PC-3 (cell line): ENCODE measurements around the gene TFAP2A. TPM values are rescaled to one million over a fixed set of nuclear protein-coding genes. Genes with fewer than 3 reads are reported as not detected.

ENCODE experiments used
- ATAC-seq: fragments of 200-7000 bp; cut with Tn5 transposase; 2 replicates; pipeline ENCODE4 v1.9.1; 2020; ENCODE audit warnings: mild to moderate bottlenecking, moderate library complexity
- BruUV-seq: library from RNA; stranded (reverse); fragments of 400-500 nt; replicated peaks from 2 replicates; lab custom pipeline; 2021; lab: Mats Ljungman, UMichigan
- CTCF ChIA-PET: fragments of 300-600 bp; sonication (Branson Sonifier 250); formaldehyde crosslinking; loops from one replicate; lab custom pipeline; 2022; ENCODE audit warnings: antibody characterized with exemption; lab: Charles Lee
- POLR2A ChIA-PET: fragments of 300-600 bp; sonication (Branson Sonifier 250); formaldehyde crosslinking; loops from one replicate; lab custom pipeline; 2022; ENCODE audit warnings: antibody characterized with exemption; ENCODE audit not compliant: unreplicated experiment; lab: Charles Lee
- DNase-seq: peaks from one replicate; pipeline ENCODE4 v3.0.0-alpha.2; 2015
- H2AFZ ChIP-seq: fragments of 300-600 bp; sonication (generic); 2 replicates; pipeline ENCODE4 v1.6.0; 2016; ENCODE audit warnings: antibody characterized with exemption, low read length
- H3F3A ChIP-seq: fragments of 300-600 bp; sonication (generic); one replicate; pipeline ENCODE4 v1.6.0; 2017; ENCODE audit warnings: antibody characterized with exemption, low read length, control low read depth, mild to moderate bottlenecking; ENCODE audit not compliant: unreplicated experiment
- H3K27ac ChIP-seq: fragments of 300-600 bp; sonication (generic); 2 replicates; pipeline ENCODE4 v1.5.1; 2016; ENCODE audit warnings: mild to moderate bottlenecking, low read length
- H3K27me3 ChIP-seq: fragments of 300-600 bp; sonication (generic); 2 replicates; pipeline ENCODE4 v1.6.1; 2016; ENCODE audit warnings: low read length, mixed read lengths
- H3K36me3 ChIP-seq: fragments of 300-600 bp; sonication (generic); 2 replicates; pipeline ENCODE4 v1.6.1; 2016; ENCODE audit warnings: low read depth, mixed run types, low read length, mixed read lengths
- H3K4me1 ChIP-seq: fragments of 300-600 bp; sonication (generic); 2 replicates; pipeline ENCODE4 v1.5.1; 2016; ENCODE audit warnings: low read length; ENCODE audit not compliant: insufficient read depth
- H3K4me2 ChIP-seq: fragments of 300-600 bp; sonication (generic); 2 replicates; pipeline ENCODE4 v1.6.0; 2016; ENCODE audit warnings: low read length
- H3K4me3 ChIP-seq: fragments of 300-600 bp; sonication (generic); 2 replicates; pipeline ENCODE4 v1.5.1; 2016; ENCODE audit warnings: mild to moderate bottlenecking, low read length, mixed read lengths
- H3K79me2 ChIP-seq: fragments of 300-600 bp; sonication (generic); 2 replicates; pipeline ENCODE4 v1.6.1; 2017; ENCODE audit warnings: low read length, mixed read lengths
- H3K9ac ChIP-seq: fragments of 300-600 bp; sonication (generic); 2 replicates; pipeline ENCODE4 v1.6.0; 2016; ENCODE audit warnings: mild to moderate bottlenecking, low read length
- H3K9me2 ChIP-seq: fragments of 300-600 bp; sonication (generic); replicated peaks from 2 replicates; pipeline ENCODE4 v1.6.1; 2016; ENCODE audit warnings: mixed run types, low read length, mixed read lengths
- H3K9me3 ChIP-seq: fragments of 300-600 bp; sonication (generic); 2 replicates; pipeline ENCODE4 v1.6.1; 2016; ENCODE audit warnings: low read length, mixed read lengths
- H4K20me1 ChIP-seq: fragments of 300-600 bp; sonication (generic); 2 replicates; pipeline ENCODE4 v1.6.1; 2016; ENCODE audit warnings: low read length, mixed read lengths
- EZH2 ChIP-seq: fragments of 300-600 bp; sonication (generic); IDR thresholded peaks from one replicate; pipeline ENCODE4 v1.6.1; 2017; ENCODE audit warnings: antibody characterized with exemption, mild to moderate bottlenecking, low read length; ENCODE audit not compliant: unreplicated experiment
- EZH2phosphoT487 ChIP-seq: fragments of 300-600 bp; sonication (generic); IDR thresholded peaks from 2 replicates; pipeline ENCODE4 v1.6.1; 2018; ENCODE audit warnings: mild to moderate bottlenecking, antibody characterized with exemption, low read length, borderline replicate concordance
- intact Hi-C: fragments of 100-400 bp; cut with micrococcal nuclease; formaldehyde crosslinking; loops from 2 replicates; pipeline ENCODE4 v1.9.0; 2023
- total RNA-seq: library from RNA; depleted of rRNA; stranded (reverse); fragments of >200 nt; gene quantifications from 2 replicates; pipeline ENCODE4 v1.2.3, GENCODE V29; 2014
- TF ChIP-seq, protein P1 (sequence below): fragments of 300-600 bp; sonication (generic); conservative IDR thresholded peaks from 2 replicates; pipeline ENCODE4 v1.5.1; 2017; ENCODE audit warnings: antibody characterized with exemption, low read depth, mild to moderate bottlenecking, low read length

The TFAP2A gene
- total RNA-seq, 1 experiment from 2014 or later = 29.4 TPM

DNA sequence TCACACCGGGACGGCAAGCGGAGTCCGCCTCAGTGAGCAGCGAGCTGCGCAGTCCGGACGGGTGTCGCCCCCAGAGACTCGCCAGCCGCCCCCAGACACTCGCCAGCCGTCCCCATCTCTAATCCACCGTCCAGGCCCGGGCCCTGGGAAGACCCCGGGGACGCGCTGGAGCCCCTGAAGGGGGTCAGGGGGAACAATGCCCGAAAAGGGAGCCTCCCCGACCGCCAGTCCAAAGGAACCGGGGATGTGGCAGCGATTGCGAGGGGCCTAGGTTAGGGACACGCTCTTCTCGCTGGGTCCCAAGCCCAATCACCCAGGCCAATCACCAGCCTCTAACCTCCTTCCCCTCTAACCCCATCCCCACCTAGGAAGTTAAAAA is 33.1 kb downstream of the TFAP2A start:
- TF ChIP-seq EZH2phosphoT487 (no peak), EZH2 (no peak)
- TF ChIP-seq, protein P1, sequence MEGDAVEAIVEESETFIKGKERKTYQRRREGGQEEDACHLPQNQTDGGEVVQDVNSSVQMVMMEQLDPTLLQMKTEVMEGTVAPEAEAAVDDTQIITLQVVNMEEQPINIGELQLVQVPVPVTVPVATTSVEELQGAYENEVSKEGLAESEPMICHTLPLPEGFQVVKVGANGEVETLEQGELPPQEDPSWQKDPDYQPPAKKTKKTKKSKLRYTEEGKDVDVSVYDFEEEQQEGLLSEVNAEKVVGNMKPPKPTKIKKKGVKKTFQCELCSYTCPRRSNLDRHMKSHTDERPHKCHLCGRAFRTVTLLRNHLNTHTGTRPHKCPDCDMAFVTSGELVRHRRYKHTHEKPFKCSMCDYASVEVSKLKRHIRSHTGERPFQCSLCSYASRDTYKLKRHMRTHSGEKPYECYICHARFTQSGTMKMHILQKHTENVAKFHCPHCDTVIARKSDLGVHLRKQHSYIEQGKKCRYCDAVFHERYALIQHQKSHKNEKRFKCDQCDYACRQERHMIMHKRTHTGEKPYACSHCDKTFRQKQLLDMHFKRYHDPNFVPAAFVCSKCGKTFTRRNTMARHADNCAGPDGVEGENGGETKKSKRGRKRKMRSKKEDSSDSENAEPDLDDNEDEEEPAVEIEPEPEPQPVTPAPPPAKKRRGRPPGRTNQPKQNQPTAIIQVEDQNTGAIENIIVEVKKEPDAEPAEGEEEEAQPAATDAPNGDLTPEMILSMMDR = no peak

DNA sequence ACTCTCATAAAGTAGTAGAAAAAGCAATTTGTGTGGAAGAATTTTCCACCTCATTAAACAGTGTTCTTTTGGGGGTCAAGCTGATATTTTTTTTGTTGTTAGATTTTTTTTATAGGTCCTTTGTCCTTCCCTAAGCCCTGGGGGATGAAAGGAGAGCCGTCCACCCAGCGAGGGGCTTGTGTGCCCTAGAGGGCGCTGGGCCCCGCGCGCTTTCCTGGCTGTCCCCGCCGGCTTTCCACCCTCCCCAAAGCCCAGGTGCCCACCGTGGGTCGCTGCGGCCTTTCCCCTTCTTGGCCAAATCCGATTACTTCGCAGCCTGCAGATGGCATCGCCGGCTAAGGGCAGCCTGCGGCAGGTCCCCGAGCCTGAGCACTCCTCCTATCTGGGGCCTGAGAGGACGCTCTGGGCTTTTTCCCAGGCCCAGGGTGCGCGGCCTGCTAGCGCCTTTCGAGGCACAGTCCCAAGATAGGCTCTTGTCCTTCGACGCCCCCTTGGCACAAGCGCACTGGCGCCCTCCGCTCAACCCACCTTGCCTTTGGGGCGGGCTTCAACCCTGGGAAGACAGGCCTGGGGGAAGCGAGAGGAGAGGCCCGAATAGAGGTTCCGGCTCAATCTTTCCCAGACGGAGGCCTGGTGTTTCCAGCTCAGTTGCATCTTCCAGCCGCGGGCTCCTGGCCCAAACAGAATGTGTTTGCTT is 33.6 kb downstream of the TFAP2A start:
- Histone ChIP-seq H4K20me1 (no peaks in the 10 kb centered on the region), H3K27ac (no peak overlapping the region), H3K36me3 (no peaks in the 10 kb centered on the region), H2AFZ (no peak overlapping the region), H3K9ac (no peak overlapping the region), H3K4me2 (no peak overlapping the region), H3K4me3 (no peak overlapping the region), H3K9me3 (no peaks in the 10 kb centered on the region), H3K27me3 (no peaks in the 10 kb centered on the region), H3F3A (no peaks in the 10 kb centered on the region), H3K4me1 (peaks cover 8% of the 10 kb centered on the region), H3K79me2 (no peaks in the 10 kb centered on the region), H3K9me2 (no peaks in the 10 kb centered on the region)
- POLR2A ChIA-PET = no interaction called here
- no TSS peak for BruUV-seq
- intact Hi-C loops = no loop called here
- CTCF ChIA-PET = no interaction called here
- DNase-seq = no peak
- TF ChIP-seq, protein P1 = no peak
- no peak for TF ChIP-seq EZH2phosphoT487
- no peak for TF ChIP-seq EZH2
- ATAC-seq = no peak

More for the DNA sequence above, 33.1 kb downstream of the TFAP2A start:
- ATAC-seq (no peak), DNase-seq (no peak)
- POLR2A ChIA-PET = no interaction called here
- Histone ChIP-seq H3K9me3 (no peaks in the 10 kb centered on the region), H3K36me3 (no peaks in the 10 kb centered on the region), H3K79me2 (no peaks in the 10 kb centered on the region), H2AFZ (no peak overlapping the region), H3K9me2 (no peaks in the 10 kb centered on the region), H3F3A (no peaks in the 10 kb centered on the region), H3K4me2 (no peak overlapping the region), H3K4me1 (peaks cover 8% of the 10 kb centered on the region), H3K9ac (no peak overlapping the region), H3K27ac (no peak overlapping the region), H3K27me3 (no peaks in the 10 kb centered on the region), H3K4me3 (no peak overlapping the region), H4K20me1 (no peaks in the 10 kb centered on the region)
- intact Hi-C loops = no loop called here
- BruUV-seq = no TSS peak
- CTCF ChIA-PET = no interaction called here

DNA sequence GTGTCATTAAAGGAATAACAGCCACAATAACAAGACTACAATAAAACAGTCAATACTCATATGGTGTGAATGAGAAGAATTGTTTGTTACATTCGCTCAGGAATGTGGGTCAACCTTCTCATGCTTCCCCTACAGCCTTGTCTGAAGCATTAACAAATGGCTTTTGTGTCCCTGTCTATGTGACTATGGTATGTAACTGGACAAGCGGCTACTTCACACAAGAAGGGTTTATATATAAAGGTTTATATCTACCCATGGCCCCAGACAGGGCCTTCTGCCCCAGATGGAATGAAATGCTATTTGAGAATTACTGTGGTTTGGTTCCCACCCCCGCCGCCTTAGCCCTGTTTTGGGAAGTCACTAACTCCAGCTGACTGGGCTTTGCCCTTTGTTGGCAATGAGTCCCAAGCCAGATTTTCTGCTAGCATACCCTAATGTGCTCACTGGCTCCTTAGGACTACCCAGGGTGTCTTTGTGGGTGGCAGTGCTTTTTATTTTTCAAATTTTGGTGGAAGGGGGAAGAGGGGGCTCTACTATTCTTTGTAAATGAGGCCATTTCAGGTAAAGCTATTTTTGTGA is 39.4 kb downstream of the TFAP2A start:
- Histone ChIP-seq H3K79me2 (no peaks in the 10 kb centered on the region), H3K4me3 (no peak overlapping the region), H3K9ac (no peak overlapping the region), H3K9me2 (no peaks in the 10 kb centered on the region), H3K4me1 (peaks cover 7% of the 10 kb centered on the region), H3K4me2 (no peak overlapping the region), H3K9me3 (no peaks in the 10 kb centered on the region), H3K27me3 (no peaks in the 10 kb centered on the region), H2AFZ (no peak overlapping the region), H3K36me3 (no peaks in the 10 kb centered on the region), H4K20me1 (no peaks in the 10 kb centered on the region), H3F3A (no peaks in the 10 kb centered on the region), H3K27ac (no peak overlapping the region)
- BruUV-seq = no TSS peak
- intact Hi-C loops = no loop called here
- TF ChIP-seq EZH2phosphoT487 = no peak
- TF ChIP-seq EZH2 = no peak
- TF ChIP-seq, protein P1 = no peak
- POLR2A ChIA-PET = no interaction called here
- DNase-seq (no peak), ATAC-seq (no peak)
- CTCF ChIA-PET = no interaction called here
